Psoas muscle (tissue), 8 donors: ENCODE results near the gene HRH3. TPM values are rescaled to one million over a fixed set of nuclear protein-coding genes. Genes with fewer than 3 reads are reported as not detected.
A peak's percentile ranks its signal among the peaks of the same experiment; 100 is the strongest.

ENCODE experiments used
- ATAC-seq, 4 donors: fragments of 200-7000 bp; cut with Tn5 transposase; one replicate each; pipeline ENCODE4 v1.9.1; 2020; ENCODE audit warnings: moderate library complexity in 3 of 4, mild to moderate bottlenecking in 2 of 4
- DNase-seq, 2 donors: peaks; one replicate each; pipeline ENCODE4 v3.0.0-alpha.2; 2020
- H3K27ac ChIP-seq: fragments of 200-600 bp; one replicate; pipeline ENCODE4 v1.8.0; 2022
- H3K27me3 ChIP-seq, 3 donors: fragments of 200-600 bp in 1 of 3; one replicate each; pipeline versions ENCODE4 v1.6.1 to v1.8.0; 2013 to 2022; ENCODE audit warnings: low read length in 2 of 3, mild to moderate bottlenecking in 2 of 3, moderate library complexity in 1 of 3; ENCODE audit not compliant: insufficient read depth in 3 of 3
- H3K36me3 ChIP-seq, 2 donors: fragments of 200-600 bp in 1 of 2; one replicate each; pipeline versions ENCODE4 v1.6.1 to v1.8.0; 2013 to 2022; ENCODE audit warnings: low read depth in 1 of 2, mild to moderate bottlenecking in 1 of 2, moderate library complexity in 1 of 2; ENCODE audit not compliant: insufficient read depth in 1 of 2
- H3K4me1 ChIP-seq: fragments of 200-600 bp; one replicate; pipeline ENCODE4 v1.8.0; 2022
- H3K4me3 ChIP-seq: fragments of 200-600 bp; one replicate; pipeline ENCODE4 v1.8.0; 2022; ENCODE audit warnings: mild to moderate bottlenecking
- H3K9me3 ChIP-seq: fragments of 200-600 bp; one replicate; pipeline ENCODE4 v1.8.0; 2022
- WGBS, 3 donors: extraction: QIAGEN DNeasy Blood & Tissue Kit; methylation state at CpG; one replicate each; pipeline versions ENCODE4 v1.1.6 to v1.1.7; 2013; 5-methylcytosine and 5-hydroxymethylcytosine counted together
- intact Hi-C, 2 donors: fragments of 100-400 bp; cut with DNase I; formaldehyde crosslinking; loops; one replicate each; pipeline versions ENCODE4 v1.11.0 to v1.14.2; 2022
- polyA plus RNA-seq, 3 donors: library from polyadenylated mRNA; stranded (reverse); fragments of 200-250 nt; gene quantifications; one replicate each; pipeline ENCODE4 v1.2.3, GENCODE V29; 2013
- total RNA-seq, 4 donors: library from RNA; stranded (reverse); fragmentation: NEBNext Ultra II Directional in 2 of 4; extraction: Animal tissue kit (Norgen Biotek cat#: 25700) in 2 of 4; gene quantifications; one replicate each; pipeline versions ENCODE4 v1.2.1 to v1.2.4, GENCODE V29; 2021 to 2023
- TF ChIP-seq, protein P1 (sequence below): fragments of 200-600 bp; IDR thresholded peaks from one replicate; pipeline ENCODE4 v1.8.0; 2022; ENCODE audit warnings: antibody characterized with exemption
- donor health status: healthy with polysubstance abuse.
- donor health status: DM: no; HTN: no; CAD: no; lungs with moderate emphysema.
- donor health status: Bipolar disorder and iron deficiency.
- donor health status: healthy.
- donor health status: DM: yes; HTN: yes; CAD: no.
- donor health status: DM: no; HTN: no; CAD: no.
- donor health status: DM: no; HTN: no; CAD: no.
- donor health status: DM: yes; HTN: yes; CAD: no.

HRH3 gene
- total and polyA plus RNA-seq, 7 donors: 0.03 TPM; not detected in 6

DNA sequence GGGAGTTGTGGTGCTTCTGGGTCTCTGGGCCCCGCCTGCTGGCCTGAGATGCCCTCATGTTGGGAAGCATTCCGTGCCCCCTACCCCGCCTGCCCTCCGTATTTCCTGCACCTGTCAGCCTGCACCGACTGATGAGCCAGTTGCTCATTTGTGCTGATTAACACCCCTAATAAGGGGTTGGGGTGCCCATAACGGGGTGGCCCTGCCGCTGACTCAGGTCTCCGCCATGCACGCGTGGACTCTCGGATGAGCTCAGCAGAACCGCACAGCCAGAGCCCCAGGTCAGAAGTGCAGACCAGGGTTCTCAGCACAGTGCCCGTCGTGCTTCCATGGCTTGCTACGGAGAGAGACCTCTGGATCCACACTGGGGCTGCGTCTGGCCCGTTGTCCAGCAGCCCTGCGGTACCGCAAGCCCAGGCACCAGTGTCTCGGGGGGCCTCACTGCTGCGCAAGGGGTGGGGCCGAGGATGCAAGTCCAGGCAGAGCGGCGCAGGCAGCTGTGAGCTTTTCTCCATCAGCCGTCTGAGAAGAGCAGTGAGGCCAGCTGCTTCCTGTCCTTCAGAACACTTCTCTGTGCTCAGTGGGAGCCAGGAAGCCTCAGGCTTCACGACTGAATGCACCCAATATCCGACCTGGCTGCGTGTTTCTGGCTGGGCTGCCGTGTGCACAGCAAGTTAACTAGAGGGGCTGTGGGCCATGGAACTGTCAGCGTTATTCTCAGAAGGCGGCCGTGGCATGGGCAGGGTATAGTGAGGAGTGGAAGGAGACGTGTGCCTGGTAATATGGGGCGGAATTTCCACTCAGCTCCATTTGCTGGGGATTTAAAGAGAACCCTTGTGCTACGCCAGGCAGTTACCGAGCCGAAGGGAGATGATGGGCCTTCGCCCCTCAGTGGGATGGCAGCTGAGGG is 18.6 kb downstream of the HRH3 start:
- DNase-seq (peak in 1 of 2 donors; percentile 46), ATAC-seq (peak in 2 of 4 donors; percentile 17)
- Histone ChIP-seq H3K27ac (no peak overlapping the region), H3K4me3 (no peak overlapping the region), H3K9me3 (no peaks in the 10 kb centered on the region), H3K36me3 (peaks cover 3 to 72% of the 10 kb centered on the region in 2 donors), H3K27me3 (no peaks in the 10 kb centered on the region), H3K4me1 (no peaks in the 10 kb centered on the region)
- intact Hi-C loops: no loop called here
- 66 to 80% (median 78%) methylated on average over 38 of the region's 38 CpGs for WGBS, 3 donors
- TF ChIP-seq, protein P1, sequence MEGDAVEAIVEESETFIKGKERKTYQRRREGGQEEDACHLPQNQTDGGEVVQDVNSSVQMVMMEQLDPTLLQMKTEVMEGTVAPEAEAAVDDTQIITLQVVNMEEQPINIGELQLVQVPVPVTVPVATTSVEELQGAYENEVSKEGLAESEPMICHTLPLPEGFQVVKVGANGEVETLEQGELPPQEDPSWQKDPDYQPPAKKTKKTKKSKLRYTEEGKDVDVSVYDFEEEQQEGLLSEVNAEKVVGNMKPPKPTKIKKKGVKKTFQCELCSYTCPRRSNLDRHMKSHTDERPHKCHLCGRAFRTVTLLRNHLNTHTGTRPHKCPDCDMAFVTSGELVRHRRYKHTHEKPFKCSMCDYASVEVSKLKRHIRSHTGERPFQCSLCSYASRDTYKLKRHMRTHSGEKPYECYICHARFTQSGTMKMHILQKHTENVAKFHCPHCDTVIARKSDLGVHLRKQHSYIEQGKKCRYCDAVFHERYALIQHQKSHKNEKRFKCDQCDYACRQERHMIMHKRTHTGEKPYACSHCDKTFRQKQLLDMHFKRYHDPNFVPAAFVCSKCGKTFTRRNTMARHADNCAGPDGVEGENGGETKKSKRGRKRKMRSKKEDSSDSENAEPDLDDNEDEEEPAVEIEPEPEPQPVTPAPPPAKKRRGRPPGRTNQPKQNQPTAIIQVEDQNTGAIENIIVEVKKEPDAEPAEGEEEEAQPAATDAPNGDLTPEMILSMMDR: no peak

DNA sequence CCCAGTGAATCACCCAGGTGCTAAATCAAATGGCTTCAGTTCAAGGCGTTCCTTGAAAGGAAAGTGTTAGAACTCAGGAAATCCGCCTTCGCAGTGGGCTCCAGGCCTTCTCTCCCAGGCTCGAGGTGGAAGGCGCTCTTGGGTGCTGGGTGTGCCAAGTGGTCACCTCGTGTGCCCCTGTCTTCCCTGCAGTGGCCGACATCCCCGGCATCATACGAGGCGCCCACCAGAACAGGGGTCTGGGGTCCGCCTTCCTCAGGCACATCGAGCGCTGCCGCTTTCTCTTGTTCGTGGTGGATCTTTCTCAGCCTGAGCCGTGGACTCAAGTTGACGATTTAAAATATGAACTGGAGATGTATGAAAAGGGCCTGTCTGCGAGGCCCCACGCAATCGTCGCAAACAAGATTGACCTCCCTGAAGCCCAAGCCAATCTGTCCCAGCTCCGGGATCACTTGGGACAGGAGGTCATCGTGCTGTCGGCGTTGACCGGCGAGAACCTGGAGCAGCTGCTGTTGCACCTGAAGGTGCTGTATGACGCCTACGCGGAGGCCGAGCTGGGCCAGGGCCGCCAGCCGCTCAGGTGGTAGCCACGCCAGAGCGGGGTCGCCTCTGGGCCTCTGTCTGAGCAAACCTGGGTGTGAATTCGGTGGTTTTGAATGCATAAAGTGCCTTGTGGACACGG is 19.4 kb downstream of the HRH3 start:
- TF ChIP-seq, protein P1: no peak
- Histone ChIP-seq H3K27me3 (no peaks in the 10 kb centered on the region), H3K27ac (no peak overlapping the region), H3K9me3 (no peaks in the 10 kb centered on the region), H3K36me3 (peaks cover 3 to 80% of the 10 kb centered on the region in 2 donors), H3K4me1 (no peaks in the 10 kb centered on the region), H3K4me3 (no peak overlapping the region)
- 89 to 93% (median 93%) methylated on average over 38 of the region's 38 CpGs for WGBS, 3 donors
- intact Hi-C loops: no loop called here
- DNase-seq (peak in 1 of 2 donors; percentile 28), ATAC-seq (no peak)

DNA sequence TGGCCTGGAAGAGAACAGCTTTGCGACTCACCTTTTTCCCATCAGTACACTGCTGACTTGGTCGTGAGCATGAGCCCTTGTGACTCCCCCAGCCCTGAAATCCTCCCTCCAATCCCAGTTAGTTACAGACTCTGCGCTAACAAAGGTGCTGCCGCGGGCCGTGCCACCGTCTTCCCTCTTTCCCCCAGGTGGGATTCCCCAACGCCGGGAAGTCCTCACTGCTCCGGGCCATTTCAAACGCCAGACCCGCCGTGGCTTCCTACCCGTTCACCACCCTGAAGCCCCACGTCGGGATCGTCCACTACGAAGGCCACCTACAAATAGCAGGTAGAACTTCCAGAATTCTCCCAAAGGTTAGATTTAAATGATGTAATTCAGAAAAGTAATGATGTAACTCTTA is 21.1 kb downstream of the HRH3 start:
- Histone ChIP-seq H3K4me1 (no peaks in the 10 kb centered on the region), H3K9me3 (no peaks in the 10 kb centered on the region), H3K36me3 (peaks cover 3 to 96% of the 10 kb centered on the region in 2 donors), H3K27me3 (no peaks in the 10 kb centered on the region), H3K27ac (no peak overlapping the region), H3K4me3 (no peak overlapping the region)
- intact Hi-C loops: no loop called here
- no peak for ATAC-seq
- DNase-seq: peak in 1 of 2 donors; percentile 46
- TF ChIP-seq, protein P1: no peak
- 97 to 98% (median 98%) methylated on average over 18 of the region's 18 CpGs for WGBS, 3 donors

DNA sequence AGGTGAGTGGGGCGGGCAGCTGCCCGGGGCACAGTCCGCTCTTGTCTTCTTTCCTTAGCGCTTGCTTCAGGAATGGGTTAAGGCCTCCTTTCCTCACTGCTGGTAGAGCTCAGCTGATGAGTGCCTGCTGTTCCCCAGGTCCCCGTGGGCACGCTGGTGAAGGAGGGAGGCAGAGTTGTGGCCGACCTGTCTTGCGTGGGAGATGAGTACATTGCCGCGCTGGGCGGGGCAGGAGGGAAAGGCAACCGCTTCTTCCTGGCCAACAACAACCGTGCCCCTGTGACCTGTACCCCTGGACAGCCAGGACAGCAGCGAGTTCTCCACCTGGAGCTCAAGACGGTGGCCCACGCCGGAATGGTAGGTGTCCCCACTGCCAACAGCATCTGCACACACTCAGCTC is 21.6 kb downstream of the HRH3 start:
- H3K36me3 ChIP-seq: peaks cover 3 to 95% of the 10 kb centered on the region in 2 donors
- TF ChIP-seq, protein P1: no peak
- no peak for ATAC-seq
- WGBS, 3 donors: 95% methylated on average over 17 of the region's 17 CpGs
- H3K27ac ChIP-seq: no peak overlapping the region
- H3K4me1 ChIP-seq: no peaks in the 10 kb centered on the region
- DNase-seq: peak in 1 of 2 donors; percentile 43
- intact Hi-C loops: no loop called here
- no peaks in the 10 kb centered on the region for H3K9me3 ChIP-seq
- H3K27me3 ChIP-seq: no peaks in the 10 kb centered on the region
- no peak overlapping the region for H3K4me3 ChIP-seq
